ENCODE results near the gene COL21A1. TPM values are rescaled to one million over a fixed set of nuclear protein-coding genes. Genes with fewer than 3 reads are reported as not detected.

The COL21A1 gene
- total RNA-seq, 1 donor from 2014 or later, result 0.57 TPM

DNA sequence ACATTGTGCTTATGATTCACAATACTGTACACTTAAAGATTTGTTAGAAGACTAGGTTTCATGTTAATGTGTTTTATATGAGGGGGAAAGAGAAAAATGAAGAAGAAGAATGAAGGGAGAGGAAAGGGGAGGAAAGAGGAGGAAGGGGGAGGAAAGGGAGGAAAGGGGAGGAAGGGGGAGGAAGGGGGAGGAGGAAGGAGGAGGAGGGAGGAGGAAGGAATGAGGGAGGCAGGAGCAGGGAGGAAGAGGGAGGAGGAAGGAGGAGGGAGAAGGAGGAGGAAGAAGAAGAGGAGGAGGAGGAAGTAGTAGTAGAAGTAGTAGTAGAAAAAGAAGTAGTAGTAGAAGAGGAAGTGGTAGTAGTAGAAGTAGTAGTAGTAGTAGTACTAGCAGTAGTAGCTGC lies 70.6 kb downstream of the COL21A1 start:
- H3K36me3 Mint-ChIP-seq (ENCODE audit: low read depth, unreplicated experiment), result no peaks in the 10 kb centered on the region
- no peak overlapping the region for H3K27ac Mint-ChIP-seq (ENCODE audit: unreplicated experiment)
- H3K4me1 Mint-ChIP-seq (ENCODE audit: low read depth, unreplicated experiment), result peaks cover 2% of the 10 kb centered on the region
- Histone ChIP-seq H3K9me3 (ENCODE audit: insufficient read depth, low read depth, low read length) (no peaks in the 10 kb centered on the region), H2AFZ (ENCODE audit: low read depth, low read length) (no peak overlapping the region), H3K4me1 (ENCODE audit: insufficient read depth, low read length) (no peaks in the 10 kb centered on the region), H3K4me3 (ENCODE audit: insufficient read depth, low read depth, low read length) (no peak overlapping the region), H3K27ac (ENCODE audit: low read depth, low read length) (no peak overlapping the region), H3K36me3 (ENCODE audit: insufficient read depth, low read length) (no peaks in the 10 kb centered on the region), H3K79me2 (ENCODE audit: insufficient read depth, low read length) (no peaks in the 10 kb centered on the region), H4K20me1 (ENCODE audit: insufficient read depth, low read length) (no peaks in the 10 kb centered on the region), H3K4me2 (ENCODE audit: low read length) (no peak overlapping the region), H3K27me3 (ENCODE audit: insufficient read depth, low read length) (no peaks in the 10 kb centered on the region), H3K9ac (ENCODE audit: low read length) (no peak overlapping the region)
- no peak for DNase-seq (ENCODE audit: low read depth)
- no peak overlapping the region for H3K4me3 Mint-ChIP-seq (ENCODE audit: unreplicated experiment)
- H3K27me3 Mint-ChIP-seq (ENCODE audit: low read depth, unreplicated experiment), result no peaks in the 10 kb centered on the region
- H3K9me3 Mint-ChIP-seq (ENCODE audit: unreplicated experiment), result peaks cover 13% of the 10 kb centered on the region
- FAIRE-seq, result no peak
- TF ChIP-seq, protein P1, sequence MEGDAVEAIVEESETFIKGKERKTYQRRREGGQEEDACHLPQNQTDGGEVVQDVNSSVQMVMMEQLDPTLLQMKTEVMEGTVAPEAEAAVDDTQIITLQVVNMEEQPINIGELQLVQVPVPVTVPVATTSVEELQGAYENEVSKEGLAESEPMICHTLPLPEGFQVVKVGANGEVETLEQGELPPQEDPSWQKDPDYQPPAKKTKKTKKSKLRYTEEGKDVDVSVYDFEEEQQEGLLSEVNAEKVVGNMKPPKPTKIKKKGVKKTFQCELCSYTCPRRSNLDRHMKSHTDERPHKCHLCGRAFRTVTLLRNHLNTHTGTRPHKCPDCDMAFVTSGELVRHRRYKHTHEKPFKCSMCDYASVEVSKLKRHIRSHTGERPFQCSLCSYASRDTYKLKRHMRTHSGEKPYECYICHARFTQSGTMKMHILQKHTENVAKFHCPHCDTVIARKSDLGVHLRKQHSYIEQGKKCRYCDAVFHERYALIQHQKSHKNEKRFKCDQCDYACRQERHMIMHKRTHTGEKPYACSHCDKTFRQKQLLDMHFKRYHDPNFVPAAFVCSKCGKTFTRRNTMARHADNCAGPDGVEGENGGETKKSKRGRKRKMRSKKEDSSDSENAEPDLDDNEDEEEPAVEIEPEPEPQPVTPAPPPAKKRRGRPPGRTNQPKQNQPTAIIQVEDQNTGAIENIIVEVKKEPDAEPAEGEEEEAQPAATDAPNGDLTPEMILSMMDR (IDR thresholded peaks at IDR 0.05; ENCODE audit: insufficient read depth, low read depth, low read length), result no peak
- TF ChIP-seq EZH2 (IDR thresholded peaks at IDR 0.05; ENCODE audit: insufficient read depth, low read length), result no peak

DNA sequence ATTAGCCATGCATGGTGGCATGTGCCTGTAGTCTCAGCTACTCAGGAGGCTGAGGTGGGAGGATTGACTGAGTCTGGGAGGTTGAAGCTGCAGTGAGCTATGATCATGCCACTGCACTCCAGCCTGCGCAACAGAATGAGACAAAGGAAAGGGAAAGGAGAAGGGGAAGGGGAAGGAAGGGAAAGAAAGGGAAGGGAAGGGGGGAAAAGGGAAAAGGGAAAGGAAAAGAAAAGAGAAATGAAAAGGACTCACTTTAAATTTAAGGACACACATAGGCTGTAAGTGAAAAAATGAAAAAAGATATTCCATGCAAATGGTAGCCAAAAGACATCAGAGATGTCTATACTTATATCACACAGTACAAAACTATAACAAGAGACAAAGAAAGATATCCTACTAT lies 74.2 kb downstream of the COL21A1 start:
- Mint-ChIP-seq H3K36me3 (ENCODE audit: low read depth, unreplicated experiment) (no peaks in the 10 kb centered on the region), H3K27me3 (ENCODE audit: low read depth, unreplicated experiment) (no peaks in the 10 kb centered on the region), H3K4me1 (ENCODE audit: low read depth, unreplicated experiment) (no peaks in the 10 kb centered on the region), H3K9me3 (ENCODE audit: unreplicated experiment) (peaks cover 14% of the 10 kb centered on the region), H3K4me3 (ENCODE audit: unreplicated experiment) (no peak overlapping the region), H3K27ac (ENCODE audit: unreplicated experiment) (no peak overlapping the region)
- H3K27ac ChIP-seq (ENCODE audit: low read depth, low read length), result no peak overlapping the region
- no peaks in the 10 kb centered on the region for H3K79me2 ChIP-seq (ENCODE audit: insufficient read depth, low read length)
- H3K36me3 ChIP-seq (ENCODE audit: insufficient read depth, low read length), result no peaks in the 10 kb centered on the region
- no peak overlapping the region for H3K4me2 ChIP-seq (ENCODE audit: low read length)
- FAIRE-seq, result no peak
- no peaks in the 10 kb centered on the region for H3K27me3 ChIP-seq (ENCODE audit: insufficient read depth, low read length)
- H3K9ac ChIP-seq (ENCODE audit: low read length), result no peak overlapping the region
- no peaks in the 10 kb centered on the region for H3K4me1 ChIP-seq (ENCODE audit: insufficient read depth, low read length)
- no peaks in the 10 kb centered on the region for H4K20me1 ChIP-seq (ENCODE audit: insufficient read depth, low read length)
- TF ChIP-seq EZH2 (IDR thresholded peaks at IDR 0.05; ENCODE audit: insufficient read depth, low read length), result no peak
- TF ChIP-seq, protein P1 (IDR thresholded peaks at IDR 0.05; ENCODE audit: insufficient read depth, low read depth, low read length), result no peak
- DNase-seq (ENCODE audit: low read depth), result no peak
- H3K9me3 ChIP-seq (ENCODE audit: insufficient read depth, low read depth, low read length), result no peaks in the 10 kb centered on the region
- H3K4me3 ChIP-seq (ENCODE audit: insufficient read depth, low read depth, low read length), result no peak overlapping the region
- H2AFZ ChIP-seq (ENCODE audit: low read depth, low read length), result no peak overlapping the region

- Mint-ChIP-seq H3K4me1 (ENCODE audit: low read depth, unreplicated experiment) (no peaks in the 10 kb centered on the region), H3K9me3 (ENCODE audit: unreplicated experiment) (peaks cover 14% of the 10 kb centered on the region), H3K36me3 (ENCODE audit: low read depth, unreplicated experiment) (no peaks in the 10 kb centered on the region), H3K4me3 (ENCODE audit: unreplicated experiment) (no peak overlapping the region), H3K27me3 (ENCODE audit: low read depth, unreplicated experiment) (no peaks in the 10 kb centered on the region), H3K27ac (ENCODE audit: unreplicated experiment) (no peak overlapping the region)
- DNase-seq (ENCODE audit: low read depth) (no peak), FAIRE-seq (no peak)
- no peaks in the 10 kb centered on the region for H3K4me1 ChIP-seq (ENCODE audit: insufficient read depth, low read length)
- no peak overlapping the region for H3K4me2 ChIP-seq (ENCODE audit: low read length)
- H3K4me3 ChIP-seq (ENCODE audit: insufficient read depth, low read depth, low read length), result no peak overlapping the region
- no peak for TF ChIP-seq EZH2 (IDR thresholded peaks at IDR 0.05; ENCODE audit: insufficient read depth, low read length)
- TF ChIP-seq, protein P1 (IDR thresholded peaks at IDR 0.05; ENCODE audit: insufficient read depth, low read depth, low read length), result no peak
- H3K27me3 ChIP-seq (ENCODE audit: insufficient read depth, low read length), result no peaks in the 10 kb centered on the region
- H3K36me3 ChIP-seq (ENCODE audit: insufficient read depth, low read length), result no peaks in the 10 kb centered on the region
- H3K79me2 ChIP-seq (ENCODE audit: insufficient read depth, low read length), result no peaks in the 10 kb centered on the region
- no peaks in the 10 kb centered on the region for H3K9me3 ChIP-seq (ENCODE audit: insufficient read depth, low read depth, low read length)
- no peaks in the 10 kb centered on the region for H4K20me1 ChIP-seq (ENCODE audit: insufficient read depth, low read length)
- no peak overlapping the region for H3K27ac ChIP-seq (ENCODE audit: low read depth, low read length)
- no peak overlapping the region for H2AFZ ChIP-seq (ENCODE audit: low read depth, low read length)
- no peak overlapping the region for H3K9ac ChIP-seq (ENCODE audit: low read length)
These were observed 75.2 kb downstream of the COL21A1 start for GRCh38 chr6:56172144-56172543.
